Mammary epithelial cell (primary cell): ENCODE measurements around the gene IFT43.

Experiments
- EZH2 ChIP-seq: IDR thresholded peaks from 2 replicates; pipeline ENCODE4 v1.6.1; 2012; ENCODE audit warnings: low read length, inconsistent platforms, borderline replicate concordance
- TF ChIP-seq, protein P1 (sequence below), 2 donors: IDR thresholded peaks in 1 of 2; conservative IDR thresholded peaks in 1 of 2; 2 replicates each; pipeline ENCODE4 v1.5.1; 2011 to 2012; ENCODE audit warnings: inconsistent platforms in 2 of 2, low read length in 2 of 2, mild to moderate bottlenecking in 2 of 2, control low read depth in 1 of 2, low read depth in 1 of 2; ENCODE audit not compliant: insufficient read depth in 1 of 2; ENCODE audit errors: extremely low read depth in 1 of 2

DNA sequence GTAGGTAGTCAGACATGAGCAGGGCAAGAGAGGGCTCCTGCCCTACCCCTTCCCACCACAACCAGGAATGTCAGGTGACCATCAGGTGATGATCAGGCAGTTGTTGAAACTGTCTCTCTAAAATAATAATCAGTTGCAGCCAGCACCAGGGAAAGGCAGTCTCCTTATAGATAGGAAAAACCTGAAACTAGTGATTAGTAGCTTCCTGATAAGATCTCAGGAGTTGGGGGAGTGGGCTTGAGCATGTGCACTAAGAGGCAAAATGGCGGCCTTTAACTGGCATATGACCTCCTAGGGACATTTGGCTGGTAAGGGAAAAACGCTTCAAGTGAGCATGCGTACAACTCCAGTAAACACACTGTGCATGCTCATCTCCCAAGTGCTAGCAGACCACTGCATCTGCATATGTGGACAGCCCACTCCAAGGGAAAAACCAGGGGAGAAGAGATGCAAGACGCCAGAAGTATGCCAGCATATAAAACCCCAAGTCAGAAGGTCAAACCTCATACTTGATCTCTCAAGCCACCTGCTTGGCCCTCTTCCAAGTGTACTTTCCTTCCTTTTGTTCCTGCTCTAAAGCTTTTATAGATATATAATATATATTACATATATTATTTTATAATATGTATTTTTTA lies 40.8 kb upstream of the IFT43 start:
- TF ChIP-seq, protein P1, sequence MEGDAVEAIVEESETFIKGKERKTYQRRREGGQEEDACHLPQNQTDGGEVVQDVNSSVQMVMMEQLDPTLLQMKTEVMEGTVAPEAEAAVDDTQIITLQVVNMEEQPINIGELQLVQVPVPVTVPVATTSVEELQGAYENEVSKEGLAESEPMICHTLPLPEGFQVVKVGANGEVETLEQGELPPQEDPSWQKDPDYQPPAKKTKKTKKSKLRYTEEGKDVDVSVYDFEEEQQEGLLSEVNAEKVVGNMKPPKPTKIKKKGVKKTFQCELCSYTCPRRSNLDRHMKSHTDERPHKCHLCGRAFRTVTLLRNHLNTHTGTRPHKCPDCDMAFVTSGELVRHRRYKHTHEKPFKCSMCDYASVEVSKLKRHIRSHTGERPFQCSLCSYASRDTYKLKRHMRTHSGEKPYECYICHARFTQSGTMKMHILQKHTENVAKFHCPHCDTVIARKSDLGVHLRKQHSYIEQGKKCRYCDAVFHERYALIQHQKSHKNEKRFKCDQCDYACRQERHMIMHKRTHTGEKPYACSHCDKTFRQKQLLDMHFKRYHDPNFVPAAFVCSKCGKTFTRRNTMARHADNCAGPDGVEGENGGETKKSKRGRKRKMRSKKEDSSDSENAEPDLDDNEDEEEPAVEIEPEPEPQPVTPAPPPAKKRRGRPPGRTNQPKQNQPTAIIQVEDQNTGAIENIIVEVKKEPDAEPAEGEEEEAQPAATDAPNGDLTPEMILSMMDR (conservative IDR thresholded peaks at IDR 0.05 in 1 of 2, IDR thresholded peaks at IDR 0.05 in 1 of 2; ENCODE audit: extremely low read depth in 1 of 2, insufficient read depth in 1 of 2, low read depth in 1 of 2, low read length in 2 of 2) = no peak
- TF ChIP-seq EZH2 = no peak
